Spleen (tissue), 11 donors: Measurements from ENCODE around the gene AAGAB. TPM values are rescaled to one million over a fixed set of nuclear protein-coding genes. Genes with fewer than 3 reads are reported as not detected.

ENCODE experiments used
- DNase-seq: peaks from one replicate; pipeline ENCODE4 v3.0.0-alpha.2; 2020
- H3K27ac ChIP-seq, 8 donors: fragments of 200-600 bp; sonication (generic) in 7 of 8; 1 replicate in 4 of 8; 2 replicates in 4 of 8; pipeline versions ENCODE4 v1.5.0 to v1.8.0; 2016 to 2021; ENCODE audit warnings: inconsistent platforms in 4 of 8, mild to moderate bottlenecking in 4 of 8, moderate library complexity in 1 of 8
- H3K27me3 ChIP-seq, 7 donors: fragments of 200-600 bp; sonication (generic) in 6 of 7; replicated peaks in 1 of 7; 1 replicate in 4 of 7; 2 replicates in 3 of 7; pipeline versions ENCODE4 v1.5.0 to v1.8.0; 2016 to 2021; ENCODE audit warnings: inconsistent platforms in 3 of 7, mild to moderate bottlenecking in 1 of 7
- H3K36me3 ChIP-seq, 6 donors: fragments of 200-600 bp; sonication (generic) in 5 of 6; 1 replicate in 4 of 6; 2 replicates in 2 of 6; pipeline versions ENCODE4 v1.5.0 to v1.8.0; 2016 to 2021; ENCODE audit warnings: inconsistent platforms in 2 of 6
- H3K4me1 ChIP-seq, 6 donors: fragments of 200-600 bp; sonication (generic) in 5 of 6; 1 replicate in 3 of 6; 2 replicates in 3 of 6; pipeline versions ENCODE4 v1.5.0 to v1.8.0; 2016 to 2021; ENCODE audit warnings: inconsistent platforms in 3 of 6
- H3K4me3 ChIP-seq, 8 donors: fragments of 200-600 bp; sonication (generic) in 7 of 8; 1 replicate in 4 of 8; 2 replicates in 4 of 8; pipeline versions ENCODE4 v1.5.0 to v1.8.0; 2016 to 2021; ENCODE audit warnings: inconsistent platforms in 4 of 8, mild to moderate bottlenecking in 4 of 8, moderate library complexity in 2 of 8
- H3K9me3 ChIP-seq, 8 donors: fragments of 200-600 bp; sonication (generic) in 7 of 8; 1 replicate in 4 of 8; 2 replicates in 4 of 8; pipeline versions ENCODE4 v1.5.0 to v1.8.0; 2016 to 2021; ENCODE audit warnings: inconsistent platforms in 4 of 8
- POLR2A ChIP-seq, 3 donors: fragments of 450-650 bp; IDR thresholded peaks; one replicate each; pipeline ENCODE4 v1.5.1; 2017; ENCODE audit warnings: antibody characterized with exemption in 3 of 3, mild to moderate bottlenecking in 1 of 3
- POLR2AphosphoS5 ChIP-seq, 3 donors: sonication (generic); formaldehyde crosslinking; IDR thresholded peaks; one replicate each; pipeline ENCODE4 v1.5.1; 2017; ENCODE audit warnings: antibody characterized with exemption in 3 of 3
- WGBS, 5 donors: extraction: QIAGEN DNeasy Blood & Tissue Kit in 3 of 5; methylation state at CpG; one replicate each; pipeline versions ENCODE4 v1.1.5 to v1.1.7; 2013 to 2018; 5-methylcytosine and 5-hydroxymethylcytosine counted together
- intact Hi-C: fragments of 100-400 bp; cut with DNase I; formaldehyde crosslinking; loops from one replicate; pipeline ENCODE4 v1.15.0; 2023; ENCODE audit warnings: low total_unique reads
- polyA plus RNA-seq, 3 donors: library from polyadenylated mRNA; stranded (reverse); fragments of 200-250 nt; gene quantifications; one replicate each; pipeline ENCODE4 v1.2.1, GENCODE V29; 2013
- total RNA-seq, 7 donors: library from RNA; depleted of rRNA in 3 of 7; stranded (reverse); fragments of >200 nt in 3 of 7; fragmentation: NEBNext Ultra II Directional in 4 of 7; extraction: Animal tissue kit (Norgen Biotek cat#: 25700) in 4 of 7; gene quantifications; one replicate each; pipeline versions ENCODE4 v1.1.0 to v1.2.1, GENCODE V29; 2016 to 2021
- TF ChIP-seq, protein P1 (sequence below), 11 experiments: fragments of 200-600 bp in 7 of 11; fragments of 450-650 bp in 4 of 11; sonication (generic) in 4 of 11; IDR thresholded peaks in 8 of 11; conservative IDR thresholded peaks in 3 of 11; 1 replicate in 7 of 11; 2 replicates in 4 of 11; pipeline versions ENCODE4 v1.4.0 to v1.8.0; 2016 to 2021; ENCODE audit warnings: antibody characterized with exemption in 11 of 11, inconsistent platforms in 4 of 11, mild to moderate bottlenecking in 1 of 11
- donor health status: healthy with polysubstance abuse.
- donor health status: DM: no; HTN: no; CAD: no; lungs with moderate emphysema.
- donor health status: DM: no; HTN: no; CAD: no.
- donor health status: Bipolar disorder and iron deficiency.
- donor health status: healthy.
- donor health status: DM: no; HTN: no; CAD: no.
- donor health status: DM: yes; HTN: yes; CAD: no.

Gene AAGAB
- total and polyA plus RNA-seq, 10 donors = 13.2 to 39.3 (median 24.5) TPM

DNA sequence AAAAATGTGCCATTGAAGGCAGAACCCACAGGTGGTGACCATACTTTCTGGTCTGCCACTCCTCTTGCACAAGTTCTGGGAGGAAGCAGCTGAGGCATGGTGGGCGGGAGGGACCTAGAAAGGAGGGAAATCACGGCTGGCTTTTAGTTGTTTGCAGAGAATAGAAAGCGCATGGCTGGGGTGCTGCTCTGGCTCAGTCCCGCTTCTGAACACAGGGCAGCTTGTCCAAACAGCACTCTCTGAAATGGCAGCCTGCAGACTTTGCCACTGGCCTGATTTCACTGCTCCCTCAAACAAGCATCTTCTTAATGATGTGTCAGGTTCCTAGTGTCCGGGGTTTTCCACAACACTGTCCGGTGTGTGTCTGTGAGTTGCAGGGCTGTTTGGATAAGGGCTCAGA lies 76.7 kb downstream of the AAGAB start:
- peaks cover 0 to 92% (median 30%) of the 10 kb centered on the region in 6 donors for H3K36me3 ChIP-seq
- intact Hi-C loops = no loop called here
- H3K27me3 ChIP-seq = no peaks in the 10 kb centered on the region
- H3K27ac ChIP-seq = no peak overlapping the region
- 48 to 73% (median 63%) methylated on average over 4 to 6 of the region's 6 CpGs for WGBS, 5 donors
- no peak for DNase-seq
- no peaks in the 10 kb centered on the region for H3K9me3 ChIP-seq
- H3K4me3 ChIP-seq = no peak overlapping the region
- peaks cover 6 to 46% (median 26%) of the 10 kb centered on the region in 6 donors for H3K4me1 ChIP-seq
- no peak for TF ChIP-seq POLR2AphosphoS5 (IDR thresholded peaks at IDR 0.05)
- TF ChIP-seq, protein P1, sequence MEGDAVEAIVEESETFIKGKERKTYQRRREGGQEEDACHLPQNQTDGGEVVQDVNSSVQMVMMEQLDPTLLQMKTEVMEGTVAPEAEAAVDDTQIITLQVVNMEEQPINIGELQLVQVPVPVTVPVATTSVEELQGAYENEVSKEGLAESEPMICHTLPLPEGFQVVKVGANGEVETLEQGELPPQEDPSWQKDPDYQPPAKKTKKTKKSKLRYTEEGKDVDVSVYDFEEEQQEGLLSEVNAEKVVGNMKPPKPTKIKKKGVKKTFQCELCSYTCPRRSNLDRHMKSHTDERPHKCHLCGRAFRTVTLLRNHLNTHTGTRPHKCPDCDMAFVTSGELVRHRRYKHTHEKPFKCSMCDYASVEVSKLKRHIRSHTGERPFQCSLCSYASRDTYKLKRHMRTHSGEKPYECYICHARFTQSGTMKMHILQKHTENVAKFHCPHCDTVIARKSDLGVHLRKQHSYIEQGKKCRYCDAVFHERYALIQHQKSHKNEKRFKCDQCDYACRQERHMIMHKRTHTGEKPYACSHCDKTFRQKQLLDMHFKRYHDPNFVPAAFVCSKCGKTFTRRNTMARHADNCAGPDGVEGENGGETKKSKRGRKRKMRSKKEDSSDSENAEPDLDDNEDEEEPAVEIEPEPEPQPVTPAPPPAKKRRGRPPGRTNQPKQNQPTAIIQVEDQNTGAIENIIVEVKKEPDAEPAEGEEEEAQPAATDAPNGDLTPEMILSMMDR (IDR thresholded peaks at IDR 0.05 in 8 of 11, conservative IDR thresholded peaks at IDR 0.05 in 3 of 11) = no peak
- TF ChIP-seq POLR2A (IDR thresholded peaks at IDR 0.05) = no peak

DNA sequence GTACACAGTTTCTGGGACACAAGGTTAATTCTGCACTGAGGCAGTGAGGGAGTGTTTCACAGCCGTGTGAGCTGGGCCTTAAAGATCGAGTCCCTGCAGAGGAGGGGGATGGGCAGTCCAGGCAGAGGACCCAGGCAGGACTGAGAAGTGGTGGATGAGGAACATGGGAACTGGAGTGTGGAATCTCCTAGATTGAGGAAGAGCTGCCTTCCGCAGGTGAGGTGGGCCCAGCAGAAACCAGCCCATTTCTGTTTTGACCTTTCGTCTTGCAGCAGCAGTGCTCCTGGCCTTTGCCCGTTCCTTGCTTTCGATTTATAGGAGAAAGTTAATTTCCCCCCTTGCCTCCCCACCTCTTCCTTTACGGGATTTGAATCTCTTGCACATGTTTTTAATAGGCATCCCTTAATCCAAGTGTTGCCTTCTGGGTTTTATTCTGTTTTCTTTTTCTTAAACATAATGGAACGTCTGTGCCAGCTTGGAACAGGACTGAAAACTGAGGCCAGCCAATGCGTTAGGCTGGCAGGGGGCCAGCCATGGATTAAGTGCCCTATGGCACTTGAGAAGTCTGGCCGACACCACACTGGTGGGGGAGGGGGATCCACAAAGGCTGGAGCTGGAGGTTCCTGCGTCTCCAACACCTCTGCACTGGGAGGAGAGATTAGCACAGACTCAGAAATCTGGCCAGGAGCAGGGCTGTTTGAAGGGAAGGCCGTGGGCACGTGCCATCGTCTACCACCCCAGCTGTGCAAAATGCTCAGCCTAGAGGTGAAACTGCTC lies 78.1 kb downstream of the AAGAB start:
- Histone ChIP-seq H3K4me3 (no peak overlapping the region), H3K4me1 (peaks cover 6 to 46% (median 26%) of the 10 kb centered on the region in 6 donors), H3K36me3 (peaks cover 0 to 93% (median 27%) of the 10 kb centered on the region in 6 donors), H3K27me3 (no peaks in the 10 kb centered on the region), H3K9me3 (no peaks in the 10 kb centered on the region), H3K27ac (peak overlapping the region in 5 of 8 donors; percentile 22 to 57 (median 36))
- intact Hi-C loops = no loop called here
- WGBS, 5 donors = 77 to 87% (median 81%) methylated on average over 14 of the region's 14 CpGs
- TF ChIP-seq, protein P1 (IDR thresholded peaks at IDR 0.05 in 8 of 11, conservative IDR thresholded peaks at IDR 0.05 in 3 of 11) = no peak
- no peak for TF ChIP-seq POLR2A (IDR thresholded peaks at IDR 0.05)
- TF ChIP-seq POLR2AphosphoS5 (IDR thresholded peaks at IDR 0.05) = no peak
- no peak for DNase-seq

DNA sequence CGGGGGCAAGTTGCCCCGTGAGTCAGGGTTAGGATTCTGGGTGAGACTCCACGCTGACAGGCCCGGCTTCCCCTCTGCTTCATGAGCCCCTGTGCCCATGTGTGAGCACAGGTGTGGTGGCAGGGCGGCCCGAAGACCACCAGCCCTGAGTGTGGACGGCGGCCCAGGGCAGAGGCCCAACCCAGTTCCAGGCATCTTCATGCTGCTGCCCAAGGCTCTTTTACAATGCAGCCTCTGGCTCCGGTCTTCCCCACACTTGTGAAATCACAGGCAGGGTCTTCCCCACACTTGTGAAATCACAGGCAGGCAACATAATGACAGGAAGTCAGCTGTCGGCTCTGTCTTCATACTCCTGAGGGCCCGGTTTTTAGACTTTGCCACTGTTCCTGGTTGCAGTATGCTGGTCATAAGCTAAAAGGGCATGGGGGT lies 78.8 kb downstream of the AAGAB start:
- H3K36me3 ChIP-seq = peaks cover 0 to 93% (median 23%) of the 10 kb centered on the region in 6 donors
- H3K27me3 ChIP-seq = no peaks in the 10 kb centered on the region
- WGBS, 5 donors = 40 to 61% (median 48%) methylated on average over 3 to 11 of the region's 11 CpGs
- peaks cover 6 to 46% (median 26%) of the 10 kb centered on the region in 6 donors for H3K4me1 ChIP-seq
- intact Hi-C loops = no loop called here
- H3K27ac ChIP-seq = peak overlapping the region in 6 of 8 donors; percentile 2 to 57 (median 32)
- TF ChIP-seq POLR2AphosphoS5 (IDR thresholded peaks at IDR 0.05) (peak in 2 of 3 donors; percentile 58 to 73), POLR2A (IDR thresholded peaks at IDR 0.05) (no peak)
- TF ChIP-seq, protein P1 (IDR thresholded peaks at IDR 0.05 in 8 of 11, conservative IDR thresholded peaks at IDR 0.05 in 3 of 11) = no peak
- H3K4me3 ChIP-seq = no peak overlapping the region
- H3K9me3 ChIP-seq = no peaks in the 10 kb centered on the region
- no peak for DNase-seq

DNA sequence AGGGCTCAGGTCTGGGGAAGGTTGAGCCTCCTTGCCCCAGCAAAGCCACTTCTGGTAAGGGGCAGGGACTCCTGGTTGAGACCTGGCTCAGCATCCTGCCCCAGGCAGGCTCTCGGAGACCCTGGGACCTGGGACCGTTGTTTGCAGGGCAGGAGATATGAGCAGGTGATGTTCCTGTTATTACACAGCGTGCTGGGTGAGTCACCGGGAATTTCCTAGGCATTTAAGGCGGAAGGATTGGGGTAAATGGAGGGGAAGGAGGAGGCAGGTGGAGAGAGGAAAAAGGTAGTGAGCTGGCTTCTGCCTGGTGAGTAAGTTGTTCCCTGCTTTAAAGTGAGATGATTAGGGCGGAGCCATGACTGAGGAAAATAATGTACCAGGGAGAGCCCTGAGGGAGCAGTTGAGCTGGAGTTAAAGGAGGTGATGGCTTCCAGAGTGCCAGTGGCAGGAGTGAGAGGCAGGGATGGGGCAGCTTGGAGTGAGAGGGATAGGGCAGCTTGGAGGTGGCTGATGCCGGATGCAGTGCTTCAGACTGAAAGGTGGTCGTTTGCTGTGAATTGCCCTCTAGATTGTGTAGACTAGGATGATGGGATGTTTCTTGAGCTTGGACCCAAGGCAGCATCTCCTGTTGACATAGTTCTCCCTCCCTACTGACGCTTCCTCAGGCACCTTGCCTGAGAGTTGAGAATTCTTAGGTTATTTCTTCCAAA lies 79.4 kb downstream of the AAGAB start:
- WGBS, 5 donors = 78 to 84% (median 82%) methylated on average over 9 of the region's 9 CpGs
- TF ChIP-seq POLR2AphosphoS5 (IDR thresholded peaks at IDR 0.05) = peak in 1 of 3 donors; percentile 6
- TF ChIP-seq, protein P1 (IDR thresholded peaks at IDR 0.05 in 8 of 11, conservative IDR thresholded peaks at IDR 0.05 in 3 of 11) = no peak
- TF ChIP-seq POLR2A (IDR thresholded peaks at IDR 0.05) = no peak
- DNase-seq = no peak
- intact Hi-C loops = no loop called here
- Histone ChIP-seq H3K4me1 (peaks cover 6 to 46% (median 26%) of the 10 kb centered on the region in 6 donors), H3K36me3 (peaks cover 0 to 93% (median 25%) of the 10 kb centered on the region in 6 donors), H3K27ac (peak overlapping the region in 6 of 8 donors; percentile 2 to 57 (median 32)), H3K9me3 (no peaks in the 10 kb centered on the region), H3K4me3 (no peak overlapping the region), H3K27me3 (no peaks in the 10 kb centered on the region)
